SK-N-SH (cell line): ENCODE measurements around the gene ZBTB46. TPM values are rescaled to one million over a fixed set of nuclear protein-coding genes. Genes with fewer than 3 reads are reported as not detected.

Source experiments
- CTCF ChIA-PET: fragments of 300-600, 350-600 bp; formaldehyde crosslinking; extraction: SDS; loops from one replicate; lab custom pipeline; 2021; lab: Yijun Ruan, JAX
- POLR2A ChIA-PET: fragments of 350-600 bp; sonication (Branson Sonifier 250); formaldehyde crosslinking; extraction: SDS; loops from one replicate; lab custom pipeline; 2020; ENCODE audit warnings: antibody characterized with exemption, inconsistent platforms; lab: Yijun Ruan, JAX
- DNase-seq: peaks from one replicate; pipeline ENCODE4 v3.0.0; 2012
- H2AFZ ChIP-seq: fragments of 200-600 bp; sonication (generic); 2 replicates; pipeline ENCODE4 v1.8.1; 2016; ENCODE audit warnings: antibody characterized with exemption, mild to moderate bottlenecking, low read depth
- H3F3A ChIP-seq: fragments of 200-600 bp; sonication (generic); replicated peaks from 2 replicates; pipeline ENCODE3; 2016; ENCODE audit warnings: antibody characterized with exemption, mild to moderate bottlenecking; ENCODE audit not compliant: insufficient read depth
- H3K27ac ChIP-seq, 2 experiments: fragments of 200-500 bp in 1 of 2; fragments of 200-600 bp in 1 of 2; sonication (Bioruptor generic) in 1 of 2; sonication (generic), shearing (Covaris generic) in 1 of 2; 2 replicates each; pipeline versions ENCODE4 v1.5.1 to v1.6.1; 2014 to 2016; ENCODE audit warnings: low read depth in 2 of 2, inconsistent platforms in 1 of 2, low read length in 1 of 2, mild to moderate bottlenecking in 1 of 2, mixed read lengths in 1 of 2
- H3K27me3 ChIP-seq: fragments of 200-600 bp; sonication (generic), shearing (Covaris generic); 2 replicates; pipeline ENCODE4 v1.6.1; 2016; ENCODE audit warnings: mixed run types; ENCODE audit not compliant: insufficient read depth
- H3K36me3 ChIP-seq, 2 experiments: fragments of 200-500 bp in 1 of 2; fragments of 200-600 bp in 1 of 2; sonication (Bioruptor generic) in 1 of 2; sonication (generic) in 1 of 2; replicated peaks in 1 of 2; 2 replicates each; pipeline versions ENCODE3 to v1.5.1; 2014 to 2016; ENCODE audit warnings: low read length in 1 of 2, mild to moderate bottlenecking in 1 of 2; ENCODE audit not compliant: insufficient read depth in 2 of 2, control insufficient read depth in 1 of 2
- H3K4me1 ChIP-seq, 2 experiments: fragments of 200-500 bp in 1 of 2; fragments of 200-600 bp in 1 of 2; sonication (Bioruptor generic) in 1 of 2; sonication (generic), shearing (Covaris generic) in 1 of 2; 2 replicates each; pipeline versions ENCODE4 v1.5.1 to v1.6.1; 2014 to 2016; ENCODE audit warnings: low read depth in 1 of 2, low read length in 1 of 2, mixed run types in 1 of 2; ENCODE audit not compliant: insufficient read depth in 2 of 2, control insufficient read depth in 1 of 2
- H3K4me2 ChIP-seq: fragments of 200-600 bp; sonication (generic), shearing (Covaris generic); 2 replicates; pipeline ENCODE4 v1.6.1; 2017; ENCODE audit warnings: mixed run types
- H3K4me3 ChIP-seq, 2 experiments: fragments of 200-500 bp in 1 of 2; fragments of 200-600 bp in 1 of 2; sonication (Bioruptor generic) in 1 of 2; sonication (generic), shearing (Covaris generic) in 1 of 2; 2 replicates each; pipeline versions ENCODE4 v1.5.1 to v1.8.1; 2014 to 2016; ENCODE audit warnings: low read depth in 2 of 2, inconsistent platforms in 1 of 2, low read length in 1 of 2, mild to moderate bottlenecking in 1 of 2, mixed read lengths in 1 of 2, moderate library complexity in 1 of 2
- H3K79me2 ChIP-seq: fragments of 200-600 bp; sonication (generic); 2 replicates; pipeline ENCODE4 v1.8.1; 2017; ENCODE audit warnings: mild to moderate bottlenecking; ENCODE audit not compliant: insufficient read depth
- H3K9ac ChIP-seq: fragments of 200-600 bp; sonication (generic); 2 replicates; pipeline ENCODE4 v1.6.1; 2017; ENCODE audit warnings: mixed run types
- H3K9me2 ChIP-seq: fragments of 200-600 bp; sonication (generic); 2 replicates; pipeline ENCODE4 v1.6.1; 2017; ENCODE audit warnings: mixed run types
- H3K9me3 ChIP-seq: fragments of 200-600 bp; sonication (generic); 2 replicates; pipeline ENCODE4 v1.6.1; 2017; ENCODE audit warnings: mixed run types, mild to moderate bottlenecking, moderate library complexity
- H4K20me1 ChIP-seq: fragments of 200-600 bp; sonication (generic); 2 replicates; pipeline ENCODE4 v1.6.1; 2017; ENCODE audit warnings: mild to moderate bottlenecking, mixed run types; ENCODE audit not compliant: insufficient read depth
- CHD2 ChIP-seq: fragments of 150-350 bp; IDR thresholded peaks from 2 replicates; pipeline ENCODE4 v1.6.1; 2018; ENCODE audit warnings: low read length; ENCODE audit not compliant: partially characterized antibody
- ELF1 ChIP-seq: IDR thresholded peaks from 2 replicates; pipeline ENCODE4 v1.4.0; 2012
- FOSL2 ChIP-seq: IDR thresholded peaks from 2 replicates; pipeline ENCODE4 v1.4.0; 2012; ENCODE audit warnings: low read depth, mild to moderate bottlenecking, moderate library complexity, borderline replicate concordance
- FOXJ3 ChIP-seq: sonication (generic); formaldehyde crosslinking; IDR thresholded peaks from 2 replicates; pipeline ENCODE4 v1.5.1; 2020; ENCODE audit warnings: mild to moderate bottlenecking, missing genetic modification reagents
- FOXM1 ChIP-seq: IDR thresholded peaks from 2 replicates; pipeline ENCODE4 v1.4.0; 2012; ENCODE audit warnings: low read depth, mild to moderate bottlenecking
- GABPA ChIP-seq: IDR thresholded peaks from 2 replicates; pipeline ENCODE4 v1.4.0; 2012; ENCODE audit warnings: low read depth, mild to moderate bottlenecking
- MXI1 ChIP-seq: IDR thresholded peaks from 2 replicates; pipeline ENCODE4 v1.6.1; 2012; ENCODE audit warnings: mild to moderate bottlenecking, low read depth, low read length, improper control_type of control experiment
- NFIC ChIP-seq: IDR thresholded peaks from 2 replicates; pipeline ENCODE4 v1.4.0; 2012; ENCODE audit warnings: borderline replicate concordance
- NRF1 ChIP-seq: IDR thresholded peaks from 2 replicates; pipeline ENCODE4 v1.6.1; 2012; ENCODE audit warnings: low read depth, mild to moderate bottlenecking, low read length
- RCOR1 ChIP-seq: fragments of 150-350 bp; IDR thresholded peaks from 2 replicates; pipeline ENCODE4 v1.6.1; 2017; ENCODE audit warnings: antibody characterized with exemption, low read length
- RFX5 ChIP-seq: IDR thresholded peaks from 2 replicates; pipeline ENCODE4 v1.6.1; 2012; ENCODE audit warnings: mild to moderate bottlenecking, improper control_type of control experiment, low read length
- RXRA ChIP-seq: IDR thresholded peaks from 2 replicates; pipeline ENCODE4 v1.4.0; 2012; ENCODE audit warnings: low read depth, mild to moderate bottlenecking, borderline replicate concordance
- TAF1 ChIP-seq: IDR thresholded peaks from 2 replicates; pipeline ENCODE4 v1.6.1; 2012; ENCODE audit warnings: low read depth, mild to moderate bottlenecking, low read length, moderate library complexity, borderline replicate concordance
- TCF12 ChIP-seq: IDR thresholded peaks from 2 replicates; pipeline ENCODE4 v1.4.0; 2012
- TEAD4 ChIP-seq: IDR thresholded peaks from 2 replicates; pipeline ENCODE4 v1.4.0; 2012; ENCODE audit warnings: mild to moderate bottlenecking, borderline replicate concordance; ENCODE audit not compliant: insufficient read depth
- USF1 ChIP-seq: IDR thresholded peaks from 2 replicates; pipeline ENCODE4 v1.4.0; 2012; ENCODE audit warnings: low read depth, borderline replicate concordance
- WGBS: methylation state at CpG from one replicate; pipeline ENCODE4 v1.1.6; 2017; ENCODE audit warnings: low lambda C conversion rate; 5-methylcytosine and 5-hydroxymethylcytosine counted together
- polyA plus RNA-seq, 3 experiments: library from polyadenylated mRNA; depleted of rRNA; stranded (reverse); fragments of >200 nt; gene quantifications; 2 replicates each; pipeline ENCODE4 v1.2.3, GENCODE V29; 2012
- TF ChIP-seq, protein P1 (sequence below): fragments of 150-350 bp; IDR thresholded peaks from 2 replicates; pipeline ENCODE4 v1.6.1; 2017; ENCODE audit warnings: antibody characterized with exemption, low read length, low read depth, borderline replicate concordance

Gene ZBTB46
- polyA plus RNA-seq, 1 of the 3 experiments (the other 2 are of a cell fraction): 0.15 TPM

GRCh38 chr20:63768591-63769515 lies 62.2 kb downstream of the ZBTB46 start (continued):
- TF ChIP-seq MXI1 (no peak), CHD2 (no peak)

GRCh38 chr20:63767886-63768285 lies 63.2 kb downstream of the ZBTB46 start:
- CTCF ChIA-PET: no interaction called here

DNA sequence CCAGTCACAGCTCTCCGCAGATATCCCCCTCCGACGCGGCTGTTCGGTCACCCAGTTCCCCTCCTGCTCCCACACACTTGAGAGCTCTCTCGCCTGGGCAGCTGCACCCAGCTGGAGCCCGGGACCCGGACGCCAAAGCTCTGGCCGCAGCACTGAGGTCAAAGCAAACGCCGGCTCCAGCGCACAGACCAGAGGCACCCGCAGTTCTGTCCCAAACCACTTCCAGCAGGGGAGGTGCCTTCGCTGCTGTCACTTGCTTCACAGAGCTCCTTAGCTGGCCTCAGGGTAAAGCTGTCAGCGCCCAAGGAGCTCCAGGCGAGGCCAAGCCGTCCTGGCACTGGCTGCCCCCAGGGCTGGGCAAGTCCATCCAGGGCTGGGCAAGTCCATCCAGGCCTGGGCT lies 63.6 kb downstream of the ZBTB46 start:
- H3K4me2 ChIP-seq: no peak overlapping the region
- no peak overlapping the region for H2AFZ ChIP-seq
- DNase-seq: no peak
- no peaks in the 10 kb centered on the region for H3K9me3 ChIP-seq
- H4K20me1 ChIP-seq: no peaks in the 10 kb centered on the region
- no peaks in the 10 kb centered on the region for H3K36me3 ChIP-seq
- CTCF ChIA-PET: interaction anchor here (10.0 kb wide), 1 partner anchor 7 kb away, joined by 68 read pairs; no protein-coding TSS in a partner anchor
- no peaks in the 10 kb centered on the region for H3K9me2 ChIP-seq
- H3K4me1 ChIP-seq: no peaks in the 10 kb centered on the region
- WGBS: 75% methylated on average over 15 of the region's 18 CpGs
- H3K4me3 ChIP-seq: no peak overlapping the region
- H3F3A ChIP-seq: no peaks in the 10 kb centered on the region
- no peak overlapping the region for H3K9ac ChIP-seq
- no peaks in the 10 kb centered on the region for H3K79me2 ChIP-seq
- no peak overlapping the region for H3K27ac ChIP-seq
- TF ChIP-seq NRF1: no peak
- no peak for TF ChIP-seq RFX5
- TF ChIP-seq FOXM1: no peak
- TF ChIP-seq FOXJ3 (CRISPR knock-in tag): no peak
- no peak for TF ChIP-seq ELF1
- TF ChIP-seq NFIC: no peak
- TF ChIP-seq GABPA: no peak
- TF ChIP-seq FOSL2: no peak
- TF ChIP-seq TEAD4: no peak
- no peak for TF ChIP-seq RXRA
- TF ChIP-seq, protein P1, sequence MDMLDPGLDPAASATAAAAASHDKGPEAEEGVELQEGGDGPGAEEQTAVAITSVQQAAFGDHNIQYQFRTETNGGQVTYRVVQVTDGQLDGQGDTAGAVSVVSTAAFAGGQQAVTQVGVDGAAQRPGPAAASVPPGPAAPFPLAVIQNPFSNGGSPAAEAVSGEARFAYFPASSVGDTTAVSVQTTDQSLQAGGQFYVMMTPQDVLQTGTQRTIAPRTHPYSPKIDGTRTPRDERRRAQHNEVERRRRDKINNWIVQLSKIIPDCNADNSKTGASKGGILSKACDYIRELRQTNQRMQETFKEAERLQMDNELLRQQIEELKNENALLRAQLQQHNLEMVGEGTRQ: no peak
- no peak for TF ChIP-seq TAF1
- TF ChIP-seq TCF12: no peak
- H3K27me3 ChIP-seq: no peaks in the 10 kb centered on the region
- POLR2A ChIA-PET: no interaction called here

More at GRCh38 chr20:63767886-63768285, 63.2 kb downstream of the ZBTB46 start:
- Histone ChIP-seq H3K9me2 (no peaks in the 10 kb centered on the region), H3K9ac (no peak overlapping the region), H3K4me1 (no peaks in the 10 kb centered on the region), H3K79me2 (no peaks in the 10 kb centered on the region), H3K9me3 (no peaks in the 10 kb centered on the region), H3K4me3 (no peak overlapping the region), H3K27me3 (no peaks in the 10 kb centered on the region), H2AFZ (no peak overlapping the region), H3K27ac (no peak overlapping the region), H3K36me3 (no peaks in the 10 kb centered on the region), H4K20me1 (no peaks in the 10 kb centered on the region)
- no peak for DNase-seq
- POLR2A ChIA-PET: no interaction called here
- TF ChIP-seq RCOR1 (no peak), USF1 (no peak)
- TF ChIP-seq, all 33 proteins: peak for 0
- Histone ChIP-seq H3K4me2 (no peak overlapping the region), H3F3A (no peaks in the 10 kb centered on the region)
- WGBS: 75% methylated on average over 6 of the region's 7 CpGs
